WTC11 (cell line): ENCODE data around the gene EDC4.
"Not testable (repeated sequence)": the region's sequence is repeated elsewhere in the genome, so short reads cannot be mapped to it uniquely, and the experiment has no call there.

Experiments
- CTCF ChIP-seq: fragments of 200-600 bp; IDR thresholded peaks from 2 replicates; pipeline ENCODE4 v1.8.0; 2022; ENCODE audit warnings: antibody characterized with exemption
- IRF1 ChIP-seq: sonication (generic); formaldehyde crosslinking; IDR thresholded peaks from 2 replicates; pipeline ENCODE4 v1.8.0; 2023; ENCODE audit warnings: missing genetic modification reagents
- SMAD3 ChIP-seq: sonication (generic); formaldehyde crosslinking; IDR thresholded peaks from 2 replicates; pipeline ENCODE4 v1.8.0; 2022; ENCODE audit warnings: missing genetic modification reagents, mild to moderate bottlenecking, borderline replicate concordance
- ZNF138 ChIP-seq: sonication (generic); formaldehyde crosslinking; conservative IDR thresholded peaks from 2 replicates; pipeline ENCODE4 v1.8.1; 2022; ENCODE audit warnings: mild to moderate bottlenecking, moderate library complexity, missing genetic modification reagents
- ZNF512 ChIP-seq: sonication (generic); formaldehyde crosslinking; IDR thresholded peaks from 2 replicates; pipeline ENCODE4 v1.8.1; 2022; ENCODE audit warnings: missing genetic modification reagents, borderline replicate concordance

DNA sequence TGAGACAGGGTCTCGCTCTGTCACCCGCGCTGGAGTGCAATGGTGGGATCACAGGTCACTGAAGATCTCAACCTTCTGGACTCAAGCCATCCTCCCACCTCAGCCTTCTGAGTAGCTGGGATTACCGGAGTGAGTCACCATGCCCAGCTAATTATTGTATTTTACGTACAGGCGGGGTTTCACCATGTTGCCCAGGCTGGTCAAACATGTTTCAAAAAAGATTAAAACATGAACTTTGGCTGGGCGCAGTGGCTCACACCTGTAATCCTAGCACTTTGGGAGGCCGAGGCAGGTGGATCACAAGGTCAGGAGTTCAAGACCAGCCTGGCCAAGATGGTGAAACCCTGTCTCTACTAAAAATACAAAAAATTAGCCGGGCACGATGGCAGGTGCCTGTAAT lies 35.7 kb upstream of the EDC4 start:
- TF ChIP-seq ZNF512 (CRISPR knock-in tag); IRF1 (CRISPR knock-in tag); ZNF138 (CRISPR knock-in tag); CTCF; SMAD3 (CRISPR knock-in tag): not testable (repeated sequence)
